ENCODE measurements around the gene PRKCE. TPM values are rescaled to one million over a fixed set of nuclear protein-coding genes. Genes with fewer than 3 reads are reported as not detected.

Gene PRKCE
- polyA plus RNA-seq, 1 of the 3 experiments (the other 2 are of a cell fraction) = 16.3 TPM

- POLR2A ChIA-PET = no interaction called here
- H3K4me2 ChIP-seq = no peak overlapping the region
- H4K20me1 ChIP-seq (ENCODE audit: insufficient read depth) = no peaks in the 10 kb centered on the region
- CTCF ChIA-PET = interaction anchor here (0.6 to 1.6 kb wide), 2 partner anchors 58 to 813 kb away, joined by 3 to 5 read pairs; no protein-coding TSS in a partner anchor
- H3K9me3 ChIP-seq = no peaks in the 10 kb centered on the region
- TF ChIP-seq CHD2 (IDR thresholded peaks at IDR 0.05; ENCODE audit: low read length, partially characterized antibody) = no peak
- TF ChIP-seq PBX3 (IDR thresholded peaks at IDR 0.05) = no peak
- TF ChIP-seq USF1 (IDR thresholded peaks at IDR 0.05; ENCODE audit: borderline replicate concordance, low read depth) = no peak
- TF ChIP-seq SMC3 (IDR thresholded peaks at IDR 0.05; ENCODE audit: low read depth, low read length) = no peak
- no peak for TF ChIP-seq GATA2 (CRISPR knock-in tag; IDR thresholded peaks at IDR 0.05)
- no peak for TF ChIP-seq IRF3 (IDR thresholded peaks at IDR 0.05; ENCODE audit: low read depth, low read length)
- no peak for TF ChIP-seq TEAD4 (IDR thresholded peaks at IDR 0.05; ENCODE audit: borderline replicate concordance, insufficient read depth)
- TF ChIP-seq RCOR1 (IDR thresholded peaks at IDR 0.05; ENCODE audit: low read length) = no peak
- no peak for TF ChIP-seq RXRA (IDR thresholded peaks at IDR 0.05; ENCODE audit: borderline replicate concordance, low read depth)
- no peak for TF ChIP-seq JUND (IDR thresholded peaks at IDR 0.05)
- no peak for TF ChIP-seq TAF1 (IDR thresholded peaks at IDR 0.05; ENCODE audit: borderline replicate concordance, low read depth, low read length)
- TF ChIP-seq ZBTB33 (IDR thresholded peaks at IDR 0.05; ENCODE audit: borderline replicate concordance, low read depth) = no peak
- no peak for TF ChIP-seq FOXJ3 (CRISPR knock-in tag; IDR thresholded peaks at IDR 0.05)
- no peak for TF ChIP-seq REST (IDR thresholded peaks at IDR 0.05; ENCODE audit: low read depth, low read length)
- no peak for TF ChIP-seq POLR2AphosphoS5 (IDR thresholded peaks at IDR 0.05; ENCODE audit: low read depth, low read length)
- no peak for TF ChIP-seq USF2 (IDR thresholded peaks at IDR 0.05; ENCODE audit: borderline replicate concordance, low read depth, low read length)
- no peak for TF ChIP-seq MEF2A (IDR thresholded peaks at IDR 0.05; ENCODE audit: borderline replicate concordance, low read depth)
- no peak for TF ChIP-seq NRF1 (IDR thresholded peaks at IDR 0.05; ENCODE audit: low read depth, low read length)
- no peak for TF ChIP-seq SIN3A (IDR thresholded peaks at IDR 0.05; ENCODE audit: borderline replicate concordance, low read depth, low read length)
- no peak overlapping the region for H3K27ac ChIP-seq (ENCODE audit: low read depth in 2 of 2, low read length in 1 of 2)
- H3K4me1 ChIP-seq (ENCODE audit: control insufficient read depth in 1 of 2, insufficient read depth in 2 of 2, low read depth in 1 of 2, low read length in 1 of 2) = peaks cover 0 to 2% of the 10 kb centered on the region in 2 experiments; a peak in 1 of 4 replicates
- H3K36me3 ChIP-seq (replicated peaks in 1 of 2; ENCODE audit: control insufficient read depth in 1 of 2, insufficient read depth in 2 of 2, low read length in 1 of 2) = no peaks in the 10 kb centered on the region
- WGBS (ENCODE audit: low lambda C conversion rate) = 100% methylated on average over 1 of the region's 1 CpG
- no peaks in the 10 kb centered on the region for H3K27me3 ChIP-seq (ENCODE audit: insufficient read depth)
- no peak overlapping the region for H2AFZ ChIP-seq (ENCODE audit: low read depth)
- H3F3A ChIP-seq (replicated peaks; ENCODE audit: insufficient read depth) = no peaks in the 10 kb centered on the region
- no peak for DNase-seq
- no peaks in the 10 kb centered on the region for H3K79me2 ChIP-seq (ENCODE audit: insufficient read depth)
- no peak overlapping the region for H3K9ac ChIP-seq
- H3K4me3 ChIP-seq (ENCODE audit: low read depth in 2 of 2, low read length in 1 of 2) = no peak overlapping the region
- H3K9me2 ChIP-seq = no peaks in the 10 kb centered on the region
Observed at GRCh38 chr2:45721150-45721549, 69.7 kb downstream of the PRKCE start.

All from SK-N-SH (cell line).